Measurements from ENCODE around the gene OMG.
"Not testable (repeated sequence)": the region's sequence is repeated elsewhere in the genome, so short reads cannot be mapped to it uniquely, and the experiment has no call there.

OMG gene

DNA sequence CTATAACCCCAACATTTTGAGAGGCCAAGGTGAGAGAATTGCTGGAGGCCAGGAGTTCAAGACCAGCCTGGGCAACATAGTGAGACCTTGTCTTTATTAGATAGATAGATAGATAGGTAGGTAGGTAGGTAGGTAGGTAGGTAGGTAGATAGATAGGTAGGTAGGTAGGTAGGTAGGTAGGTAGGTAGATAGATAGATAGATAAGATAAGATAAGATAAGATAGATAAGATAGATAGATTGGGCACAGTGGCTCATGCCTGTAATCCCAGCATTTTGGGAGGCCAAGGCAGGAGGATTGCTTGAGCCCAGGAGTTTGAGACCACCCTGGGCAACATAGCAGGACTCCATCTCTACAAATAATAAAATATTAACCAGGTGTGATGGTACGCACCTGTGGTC, 34.1 kb downstream of the OMG start:
- not testable (repeated sequence) for DNase-seq (ENCODE audit: low spot score)

DNA sequence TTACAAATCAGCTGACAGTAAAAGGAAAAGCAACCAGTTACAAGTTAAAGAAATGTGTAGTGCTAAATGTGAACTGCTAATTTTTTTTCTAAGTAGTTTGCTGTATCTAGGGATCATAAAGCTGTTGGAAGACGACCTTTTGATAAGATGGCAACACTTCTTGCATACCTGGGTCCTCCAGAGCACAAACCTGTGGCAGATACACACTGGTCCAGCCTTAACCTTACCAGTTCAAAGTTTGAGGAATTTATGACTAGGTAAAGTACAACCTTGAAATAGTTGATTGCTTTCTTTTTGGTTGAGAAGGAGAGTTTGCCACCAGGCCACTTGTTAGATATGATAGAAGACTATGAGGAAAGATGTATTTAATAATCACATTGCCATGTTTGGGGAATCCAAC, 35.4 kb downstream of the OMG start:
- DNase-seq (ENCODE audit: low spot score), result no peak

DNA sequence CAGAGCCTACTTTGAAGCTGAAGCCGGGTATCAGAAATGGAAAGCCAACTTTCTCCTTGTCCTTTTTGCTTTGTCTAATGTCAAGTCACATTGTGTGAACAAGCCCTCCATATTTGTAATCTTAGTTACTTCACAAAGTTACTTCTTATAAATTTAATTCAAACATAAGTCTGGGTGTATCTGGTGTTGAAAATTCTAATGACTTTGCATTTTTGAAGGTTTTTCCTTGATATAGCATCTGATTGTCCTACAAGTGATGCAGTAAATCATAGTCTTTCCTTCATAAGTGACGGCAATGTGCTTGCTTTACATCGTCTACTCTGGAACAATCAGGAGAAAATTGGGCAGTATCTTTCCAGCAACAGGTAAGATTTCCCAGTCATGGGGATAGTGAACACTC, 36.9 kb downstream of the OMG start:
- no peak for DNase-seq (ENCODE audit: low spot score)

DNA sequence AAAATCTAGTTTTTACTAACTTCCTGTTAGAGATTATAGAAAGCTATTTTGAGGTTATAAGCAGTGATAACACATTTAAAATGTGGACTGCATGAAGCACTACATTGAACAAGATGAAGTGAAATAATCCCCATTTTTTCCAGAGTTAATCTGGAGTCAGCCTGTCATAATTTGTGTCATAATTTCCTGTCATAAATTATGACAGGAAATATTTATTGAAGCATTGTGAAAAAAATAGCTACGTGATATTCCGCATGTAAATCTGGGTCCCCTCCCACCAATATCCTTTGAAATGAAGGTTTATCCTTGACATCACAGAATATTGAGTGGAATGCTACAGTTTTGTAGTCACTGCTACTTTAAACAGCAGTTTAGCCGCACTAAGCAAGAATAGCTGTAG, 40.1 kb downstream of the OMG start:
- DNase-seq (ENCODE audit: low spot score), result no peak

DNA sequence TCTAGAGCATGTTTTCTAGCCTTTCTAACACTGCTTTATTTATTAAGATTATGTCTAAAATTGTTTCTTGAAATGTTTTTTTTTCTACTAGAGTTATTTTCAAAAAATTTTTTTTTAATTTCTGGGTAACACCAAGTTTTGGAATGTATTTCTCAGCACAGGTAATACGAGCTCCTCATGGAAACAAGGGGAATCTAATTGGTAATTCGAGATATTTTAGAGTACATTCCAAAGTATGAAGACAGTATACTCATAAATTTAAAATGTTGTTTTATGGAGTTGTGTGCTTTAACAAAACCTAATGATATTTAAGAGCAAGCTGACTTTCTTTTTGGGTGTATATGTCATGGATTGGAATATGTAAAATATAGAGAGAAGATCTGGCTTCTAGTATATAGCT, 42.4 kb downstream of the OMG start:
- no peak for DNase-seq (ENCODE audit: low spot score)

DNA sequence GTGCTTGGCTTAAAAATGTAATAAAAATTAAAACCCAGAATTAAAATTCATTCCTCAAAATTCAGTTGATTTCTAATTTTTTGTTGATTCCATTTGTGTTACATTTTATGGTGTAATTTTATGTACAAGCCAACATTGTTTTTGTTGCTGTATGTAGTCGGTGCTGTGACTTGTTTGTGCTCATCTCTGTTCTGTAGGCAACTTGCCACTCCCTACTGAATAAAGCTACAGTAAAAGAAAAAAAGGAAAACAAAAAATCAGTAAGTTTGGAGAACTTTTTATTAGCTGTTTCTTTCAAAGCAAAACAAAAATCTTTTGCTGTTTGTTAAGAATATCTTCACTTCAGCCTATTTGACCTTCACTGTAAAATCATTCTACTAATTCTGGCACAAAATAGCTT, 44.3 kb downstream of the OMG start:
- DNase-seq (ENCODE audit: low spot score), result no peak

DNA sequence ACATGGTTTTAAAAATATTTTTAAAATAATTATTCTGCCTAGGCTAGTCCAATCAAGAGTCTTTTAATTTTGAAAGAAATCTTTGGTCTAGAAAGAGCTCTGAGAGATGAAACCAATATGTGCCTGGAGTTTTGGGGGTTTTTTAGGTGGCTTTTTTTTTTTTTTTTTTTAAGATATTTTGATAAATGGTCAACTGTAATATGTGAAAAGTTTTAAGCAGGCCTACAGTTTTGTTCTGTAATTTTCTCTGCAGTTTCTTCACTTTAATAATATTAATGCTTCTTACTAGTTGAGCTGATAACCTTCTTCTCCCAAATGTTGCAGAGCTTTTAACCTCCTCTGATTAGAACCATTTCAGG, 45.1 kb downstream of the OMG start:
- no peak for DNase-seq (ENCODE audit: low spot score)

DNA sequence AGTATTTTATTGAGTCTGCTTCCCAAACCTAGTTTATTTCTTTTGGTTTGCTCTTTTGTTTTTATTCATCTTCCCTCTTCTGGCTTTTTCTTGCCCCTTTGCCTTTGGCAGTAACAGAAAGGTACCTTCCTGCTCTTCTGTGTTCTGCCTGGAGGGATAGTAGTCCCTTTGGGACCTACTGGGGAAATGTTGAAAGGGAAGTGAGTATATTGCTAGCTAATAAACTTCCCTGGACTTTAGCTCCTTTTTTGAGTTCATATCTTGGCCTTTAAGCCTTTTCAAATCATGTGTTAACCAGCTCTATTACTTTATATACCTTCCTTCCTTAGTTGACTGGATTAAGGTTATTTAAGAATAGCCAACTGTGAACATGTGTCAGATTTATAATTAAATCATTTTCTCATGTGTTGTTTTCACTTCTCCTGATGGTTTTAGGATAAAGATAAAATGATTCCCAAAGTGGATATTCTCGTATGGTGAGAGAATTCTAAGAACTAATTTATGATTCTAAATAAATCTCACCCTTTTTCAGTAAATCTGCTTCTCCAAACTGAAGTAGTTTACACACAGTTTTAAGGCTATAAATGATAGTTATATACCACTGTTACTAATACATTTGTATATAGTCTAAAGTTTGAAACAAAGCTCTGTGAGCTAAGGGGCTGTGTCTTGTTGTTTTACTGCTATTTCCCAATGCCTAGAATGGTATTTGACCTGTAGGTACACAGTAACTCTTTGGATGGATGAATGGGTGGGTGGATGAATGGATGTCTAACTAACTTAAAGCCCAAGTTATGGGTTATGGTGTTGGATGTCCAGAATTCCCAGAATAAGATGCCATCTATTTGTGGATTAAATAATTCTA, 45.7 kb downstream of the OMG start:
- DNase-seq (ENCODE audit: low spot score), result no peak

DNA sequence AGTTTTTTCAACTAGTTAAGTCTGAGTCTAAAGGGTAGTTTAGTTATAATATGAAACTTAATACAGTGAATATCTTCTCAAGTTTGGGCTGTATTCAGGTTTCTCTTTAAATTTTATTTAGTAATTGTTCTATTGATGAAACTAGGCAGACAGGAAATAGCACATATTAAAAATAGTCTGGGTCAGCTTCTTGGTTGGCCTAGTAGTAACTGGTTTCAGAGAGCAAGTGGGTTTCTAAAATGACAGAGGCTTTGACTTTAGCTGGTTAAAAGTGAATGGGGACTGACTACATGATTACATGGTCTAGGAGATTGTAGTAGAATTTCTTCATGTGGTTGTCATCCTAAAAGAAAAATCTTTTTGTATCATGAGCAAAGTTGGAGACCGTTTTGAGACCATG, 46.8 kb downstream of the OMG start:
- no peak for DNase-seq (ENCODE audit: low spot score)

DNA sequence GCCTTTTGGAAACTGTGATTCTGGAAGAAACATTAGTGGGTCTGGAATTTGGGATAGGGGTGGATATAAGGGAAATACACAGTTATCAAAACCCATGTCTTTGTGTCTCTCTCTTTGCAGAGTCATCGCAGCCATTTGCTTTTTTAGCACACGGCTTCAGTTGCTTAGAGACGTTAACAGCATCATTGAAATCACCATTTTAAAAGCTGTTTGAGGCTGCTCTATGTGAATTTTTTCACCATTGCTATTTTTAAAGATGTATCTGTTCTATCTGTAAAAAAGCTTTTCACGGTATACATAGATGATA, 47.3 kb downstream of the OMG start:
- no peak for DNase-seq (ENCODE audit: low spot score)

DNA sequence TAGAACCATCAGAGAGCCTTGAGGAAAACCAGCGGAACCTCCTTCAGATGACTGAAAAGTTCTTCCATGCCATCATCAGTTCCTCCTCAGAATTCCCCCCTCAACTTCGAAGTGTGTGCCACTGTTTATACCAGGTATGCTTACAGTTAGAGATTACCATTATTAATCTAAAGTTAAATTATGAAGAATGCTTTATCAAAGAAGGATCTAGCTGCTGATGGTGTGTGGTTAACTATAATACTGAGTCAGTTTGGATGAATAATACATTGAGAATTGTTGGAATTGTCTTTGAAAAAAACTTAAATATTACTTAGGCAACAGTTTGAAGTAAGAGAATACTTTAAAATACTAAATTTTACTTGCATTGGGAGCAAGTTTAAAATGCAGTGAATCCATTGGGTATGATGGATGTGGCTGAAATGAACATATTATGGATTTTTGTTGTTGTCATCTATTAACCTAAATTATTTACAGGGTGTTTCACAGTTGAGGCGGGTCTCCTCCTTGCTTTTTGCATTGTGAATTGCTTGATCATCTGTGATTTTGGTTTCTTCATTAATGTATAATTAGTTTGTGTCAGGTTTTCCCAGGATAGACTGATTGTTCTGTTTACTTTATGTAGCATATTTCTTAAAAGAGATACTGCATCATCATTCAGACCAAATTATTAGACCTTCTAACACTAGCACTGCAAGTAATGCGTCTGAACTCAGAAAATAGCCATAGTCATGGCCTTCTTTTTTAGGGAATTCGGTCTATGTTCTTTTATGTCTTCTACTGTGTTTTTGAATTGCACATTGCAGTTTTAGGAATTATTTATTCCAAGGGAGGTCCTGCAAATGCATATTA, 47.8 kb downstream of the OMG start:
- DNase-seq (ENCODE audit: low spot score), result no peak

Measured in D341Med (cell line).